ENCODE results near the gene KRTAP5-3. TPM values are rescaled to one million over a fixed set of nuclear protein-coding genes. Genes with fewer than 3 reads are reported as not detected.
"Not testable (repeated sequence)": the region's sequence is repeated elsewhere in the genome, so short reads cannot be mapped to it uniquely, and the experiment has no call there.

KRTAP5-3 gene
- total and polyA plus RNA-seq, 12 donors = not detected

DNA sequence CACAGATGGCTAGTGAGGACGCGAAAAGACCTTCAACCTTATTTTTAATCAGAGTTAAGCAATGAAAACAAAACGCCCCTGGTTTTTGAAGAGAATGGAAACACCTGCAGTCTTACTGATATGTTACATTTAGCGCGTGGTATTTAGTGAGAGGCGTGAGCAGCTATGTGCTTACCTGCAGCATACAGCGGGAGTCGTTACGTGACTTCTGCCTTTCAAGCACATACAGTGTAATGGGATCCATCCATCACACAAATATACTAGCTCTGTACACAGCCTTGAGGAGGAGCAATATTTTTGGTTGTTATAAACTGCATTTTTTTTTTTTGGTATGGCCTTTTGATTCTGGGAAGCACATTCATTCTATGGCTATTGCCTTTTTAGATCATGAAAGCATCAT is 15.6 kb downstream of the KRTAP5-3 start:
- intact Hi-C loops (cut with DNase I) = no loop called here
- WGBS, 4 donors = 71 to 78% (median 75%) methylated on average over 9 of the region's 9 CpGs
- Histone ChIP-seq H3K9me3 (replicated peaks in 1 of 3) (no peaks in the 10 kb centered on the region), H3K4me1 (replicated peaks in 1 of 2) (no peaks in the 10 kb centered on the region), H3K27ac (no peak overlapping the region), H3K4me3 (no peak overlapping the region), H3K27me3 (peaks cover 25% of the 10 kb centered on the region), H3K36me3 (replicated peaks in 1 of 2) (no peaks in the 10 kb centered on the region)
- DNase-seq = no peak
- TF ChIP-seq, protein P1, sequence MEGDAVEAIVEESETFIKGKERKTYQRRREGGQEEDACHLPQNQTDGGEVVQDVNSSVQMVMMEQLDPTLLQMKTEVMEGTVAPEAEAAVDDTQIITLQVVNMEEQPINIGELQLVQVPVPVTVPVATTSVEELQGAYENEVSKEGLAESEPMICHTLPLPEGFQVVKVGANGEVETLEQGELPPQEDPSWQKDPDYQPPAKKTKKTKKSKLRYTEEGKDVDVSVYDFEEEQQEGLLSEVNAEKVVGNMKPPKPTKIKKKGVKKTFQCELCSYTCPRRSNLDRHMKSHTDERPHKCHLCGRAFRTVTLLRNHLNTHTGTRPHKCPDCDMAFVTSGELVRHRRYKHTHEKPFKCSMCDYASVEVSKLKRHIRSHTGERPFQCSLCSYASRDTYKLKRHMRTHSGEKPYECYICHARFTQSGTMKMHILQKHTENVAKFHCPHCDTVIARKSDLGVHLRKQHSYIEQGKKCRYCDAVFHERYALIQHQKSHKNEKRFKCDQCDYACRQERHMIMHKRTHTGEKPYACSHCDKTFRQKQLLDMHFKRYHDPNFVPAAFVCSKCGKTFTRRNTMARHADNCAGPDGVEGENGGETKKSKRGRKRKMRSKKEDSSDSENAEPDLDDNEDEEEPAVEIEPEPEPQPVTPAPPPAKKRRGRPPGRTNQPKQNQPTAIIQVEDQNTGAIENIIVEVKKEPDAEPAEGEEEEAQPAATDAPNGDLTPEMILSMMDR (IDR thresholded peaks at IDR 0.05) = no peak
- no peak for TF ChIP-seq POLR2A (IDR thresholded peaks at IDR 0.05)

GRCh38 chr11:1589996-1590395 is 18.3 kb downstream of the KRTAP5-3 start:
- intact Hi-C loops (cut with DNase I) = no loop called here
- no peak overlapping the region for H3K4me3 ChIP-seq
- WGBS, 4 donors = 78 to 89% (median 85%) methylated on average over 6 of the region's 6 CpGs
- H3K4me1 ChIP-seq (replicated peaks in 1 of 2) = no peaks in the 10 kb centered on the region
- no peaks in the 10 kb centered on the region for H3K36me3 ChIP-seq (replicated peaks in 1 of 2)
- no peaks in the 10 kb centered on the region for H3K9me3 ChIP-seq (replicated peaks in 1 of 3)
- no peak for TF ChIP-seq POLR2A (IDR thresholded peaks at IDR 0.05)
- TF ChIP-seq, protein P1 (IDR thresholded peaks at IDR 0.05) = no peak
- H3K27ac ChIP-seq = no peak overlapping the region
- DNase-seq = no peak
- peaks cover 11% of the 10 kb centered on the region for H3K27me3 ChIP-seq

GRCh38 chr11:1589191-1589963 is 18.9 kb downstream of the KRTAP5-3 start:
- H3K9me3 ChIP-seq (replicated peaks in 1 of 3); H3K27ac ChIP-seq; H3K4me1 ChIP-seq (replicated peaks in 1 of 2); H3K27me3 ChIP-seq; H3K36me3 ChIP-seq (replicated peaks in 1 of 2); DNase-seq; intact Hi-C loops (cut with DNase I); H3K4me3 ChIP-seq: not testable (repeated sequence)
- WGBS, 4 donors = 23 to 34% (median 31%) methylated on average over 7 to 8 of the region's 10 CpGs

DNA sequence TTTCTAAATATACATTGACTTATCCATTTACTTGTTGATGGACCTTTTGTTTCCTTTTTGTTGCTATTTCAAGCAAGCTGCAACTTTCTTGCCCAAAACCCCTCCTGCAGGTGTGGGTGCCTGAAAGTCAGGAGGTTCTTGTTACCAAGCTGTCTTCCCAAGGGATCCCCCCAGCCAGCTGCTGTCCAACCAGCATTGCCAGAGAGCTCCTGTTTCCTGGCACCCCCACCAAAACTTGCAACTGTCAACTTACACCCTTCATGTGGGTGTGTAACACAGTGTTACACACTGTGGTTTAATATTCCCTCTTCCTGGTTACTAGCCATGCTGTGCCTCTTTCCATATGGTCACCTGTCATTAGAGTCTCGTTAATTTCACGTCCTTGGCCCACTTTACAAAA is 21.6 kb downstream of the KRTAP5-3 start:
- H3K27ac ChIP-seq = no peak overlapping the region
- H3K27me3 ChIP-seq = peaks cover 19% of the 10 kb centered on the region
- H3K4me1 ChIP-seq (replicated peaks in 1 of 2) = no peaks in the 10 kb centered on the region
- TF ChIP-seq, protein P1 (IDR thresholded peaks at IDR 0.05) = no peak
- no peak for TF ChIP-seq POLR2A (IDR thresholded peaks at IDR 0.05)
- intact Hi-C loops (cut with DNase I) = no loop called here
- no peaks in the 10 kb centered on the region for H3K36me3 ChIP-seq (replicated peaks in 1 of 2)
- DNase-seq = no peak
- 55 to 73% (median 59%) methylated on average over 2 of the region's 2 CpGs for WGBS, 4 donors
- H3K9me3 ChIP-seq (replicated peaks in 1 of 3) = no peaks in the 10 kb centered on the region
- no peak overlapping the region for H3K4me3 ChIP-seq

DNA sequence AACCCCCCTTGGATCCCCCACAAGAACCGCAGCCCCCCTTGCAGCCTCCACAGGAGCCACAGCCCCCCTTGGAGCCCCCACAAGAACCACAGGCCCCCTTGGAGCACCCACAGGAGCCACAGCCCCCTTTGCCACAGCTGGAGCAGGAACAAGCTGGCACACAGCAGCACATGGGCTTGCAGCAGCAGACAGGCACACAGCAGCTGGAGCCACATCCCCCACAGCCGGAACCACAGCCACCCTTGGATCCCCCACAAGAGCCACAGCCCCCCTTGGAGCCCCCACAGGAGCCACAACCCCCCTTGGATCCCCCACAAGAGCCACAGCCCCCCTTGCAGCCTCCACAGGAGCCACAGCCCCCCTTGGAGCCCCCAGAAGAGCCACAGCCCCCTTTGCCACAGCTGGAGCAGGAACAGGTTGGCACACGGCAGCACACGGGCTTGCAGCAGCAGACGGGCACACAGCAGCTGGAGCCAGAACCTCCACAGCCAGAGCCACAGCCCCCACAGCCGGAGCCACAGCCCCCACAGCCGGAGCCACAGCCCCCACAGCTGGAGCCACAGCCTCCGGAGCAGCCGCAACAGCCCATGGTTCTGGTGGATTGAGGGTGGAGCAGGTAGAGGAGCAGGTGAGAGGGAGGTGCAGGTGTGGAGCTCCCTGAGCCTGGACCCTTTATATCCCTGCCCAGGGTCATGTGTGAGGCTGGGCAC is 23.4 kb downstream of the KRTAP5-3 start, which contains the start of gene KRTAP5-1:
Gene KRTAP5-1, minus strand, starts transcription at position 623 of the 710 bp plus-strand sequence. Its CDS starts 34 bp downstream, at position 589.
- DNase-seq; H3K4me1 ChIP-seq (replicated peaks in 1 of 2); H3K4me3 ChIP-seq; intact Hi-C loops (cut with DNase I); H3K27ac ChIP-seq; H3K36me3 ChIP-seq (replicated peaks in 1 of 2); H3K9me3 ChIP-seq (replicated peaks in 1 of 3): not testable (repeated sequence)
- 58 to 67% methylated on average over 9 of the region's 9 CpGs; no CpG with 5 or more reads in 2 of the 4 donors for WGBS, 4 donors
- H3K27me3 ChIP-seq = peaks cover 15% of the 10 kb centered on the region

GRCh38 chr11:1582909-1583308 is 25.4 kb downstream of the KRTAP5-3 start:
- H3K27ac ChIP-seq; H3K9me3 ChIP-seq (replicated peaks in 1 of 3); H3K36me3 ChIP-seq (replicated peaks in 1 of 2); H3K4me1 ChIP-seq (replicated peaks in 1 of 2); DNase-seq; intact Hi-C loops (cut with DNase I); H3K4me3 ChIP-seq: not testable (repeated sequence)
- WGBS, 4 donors = 63 to 93% (median 71%) methylated on average over 2 of the region's 2 CpGs
- peaks cover 15% of the 10 kb centered on the region for H3K27me3 ChIP-seq

All from adrenal gland (tissue), 12 donors.